ENCODE data around the gene RASD1. TPM values are rescaled to one million over a fixed set of nuclear protein-coding genes. Genes with fewer than 3 reads are reported as not detected.

The RASD1 gene
- total RNA-seq, 1 donor from 2014 or later = 0.31 TPM

DNA sequence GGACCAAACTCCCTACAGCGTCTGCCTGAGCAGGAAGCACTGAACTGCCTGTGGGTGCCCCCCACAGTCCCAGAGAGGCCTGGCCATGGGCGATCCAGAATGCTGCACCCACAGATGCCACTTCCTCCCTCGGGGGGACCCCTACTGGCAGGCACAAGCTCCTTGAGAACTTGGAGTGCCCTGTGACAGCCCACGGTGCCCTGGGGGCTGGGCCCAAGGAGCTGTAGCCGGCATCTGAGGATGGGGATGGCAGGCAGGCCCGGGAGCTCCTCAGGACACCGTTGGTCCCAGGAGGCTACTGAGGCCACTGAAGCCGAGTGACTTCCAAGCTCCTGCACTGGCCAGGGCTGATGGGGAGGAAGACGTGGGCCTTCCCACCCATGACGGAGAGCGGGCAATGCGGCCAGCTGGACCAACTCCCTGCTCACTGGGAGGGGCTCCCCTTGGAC is 15.1 kb upstream of the RASD1 start:
- H3K4me1 Mint-ChIP-seq (ENCODE audit: unreplicated experiment) = peaks cover 5% of the 10 kb centered on the region
- no peaks in the 10 kb centered on the region for H3K9me3 Mint-ChIP-seq (ENCODE audit: unreplicated experiment)
- TF ChIP-seq, protein P1, sequence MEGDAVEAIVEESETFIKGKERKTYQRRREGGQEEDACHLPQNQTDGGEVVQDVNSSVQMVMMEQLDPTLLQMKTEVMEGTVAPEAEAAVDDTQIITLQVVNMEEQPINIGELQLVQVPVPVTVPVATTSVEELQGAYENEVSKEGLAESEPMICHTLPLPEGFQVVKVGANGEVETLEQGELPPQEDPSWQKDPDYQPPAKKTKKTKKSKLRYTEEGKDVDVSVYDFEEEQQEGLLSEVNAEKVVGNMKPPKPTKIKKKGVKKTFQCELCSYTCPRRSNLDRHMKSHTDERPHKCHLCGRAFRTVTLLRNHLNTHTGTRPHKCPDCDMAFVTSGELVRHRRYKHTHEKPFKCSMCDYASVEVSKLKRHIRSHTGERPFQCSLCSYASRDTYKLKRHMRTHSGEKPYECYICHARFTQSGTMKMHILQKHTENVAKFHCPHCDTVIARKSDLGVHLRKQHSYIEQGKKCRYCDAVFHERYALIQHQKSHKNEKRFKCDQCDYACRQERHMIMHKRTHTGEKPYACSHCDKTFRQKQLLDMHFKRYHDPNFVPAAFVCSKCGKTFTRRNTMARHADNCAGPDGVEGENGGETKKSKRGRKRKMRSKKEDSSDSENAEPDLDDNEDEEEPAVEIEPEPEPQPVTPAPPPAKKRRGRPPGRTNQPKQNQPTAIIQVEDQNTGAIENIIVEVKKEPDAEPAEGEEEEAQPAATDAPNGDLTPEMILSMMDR (IDR thresholded peaks at IDR 0.05; ENCODE audit: unreplicated experiment) = no peak
- no peak overlapping the region for H3K4me3 Mint-ChIP-seq (ENCODE audit: unreplicated experiment)
- H3K27me3 Mint-ChIP-seq (ENCODE audit: unreplicated experiment) = peaks cover 10% of the 10 kb centered on the region
- no peak overlapping the region for H3K27ac Mint-ChIP-seq (ENCODE audit: unreplicated experiment)
- H3K36me3 Mint-ChIP-seq (ENCODE audit: low read depth, unreplicated experiment) = no peaks in the 10 kb centered on the region
- no peak for DNase-seq (ENCODE audit: low spot score)

- DNase-seq (ENCODE audit: low spot score) = no peak
- H3K27ac Mint-ChIP-seq (ENCODE audit: unreplicated experiment) = no peak overlapping the region
- TF ChIP-seq, protein P1 (IDR thresholded peaks at IDR 0.05; ENCODE audit: unreplicated experiment) = no peak
- H3K36me3 Mint-ChIP-seq (ENCODE audit: low read depth, unreplicated experiment) = no peaks in the 10 kb centered on the region
- H3K4me3 Mint-ChIP-seq (ENCODE audit: unreplicated experiment) = no peak overlapping the region
- peaks cover 8% of the 10 kb centered on the region for H3K27me3 Mint-ChIP-seq (ENCODE audit: unreplicated experiment)
- no peaks in the 10 kb centered on the region for H3K9me3 Mint-ChIP-seq (ENCODE audit: unreplicated experiment)
- H3K4me1 Mint-ChIP-seq (ENCODE audit: unreplicated experiment) = peaks cover 5% of the 10 kb centered on the region
These were observed 14.5 kb upstream of the RASD1 start for GRCh38 chr17:17510456-17511292.

DNA sequence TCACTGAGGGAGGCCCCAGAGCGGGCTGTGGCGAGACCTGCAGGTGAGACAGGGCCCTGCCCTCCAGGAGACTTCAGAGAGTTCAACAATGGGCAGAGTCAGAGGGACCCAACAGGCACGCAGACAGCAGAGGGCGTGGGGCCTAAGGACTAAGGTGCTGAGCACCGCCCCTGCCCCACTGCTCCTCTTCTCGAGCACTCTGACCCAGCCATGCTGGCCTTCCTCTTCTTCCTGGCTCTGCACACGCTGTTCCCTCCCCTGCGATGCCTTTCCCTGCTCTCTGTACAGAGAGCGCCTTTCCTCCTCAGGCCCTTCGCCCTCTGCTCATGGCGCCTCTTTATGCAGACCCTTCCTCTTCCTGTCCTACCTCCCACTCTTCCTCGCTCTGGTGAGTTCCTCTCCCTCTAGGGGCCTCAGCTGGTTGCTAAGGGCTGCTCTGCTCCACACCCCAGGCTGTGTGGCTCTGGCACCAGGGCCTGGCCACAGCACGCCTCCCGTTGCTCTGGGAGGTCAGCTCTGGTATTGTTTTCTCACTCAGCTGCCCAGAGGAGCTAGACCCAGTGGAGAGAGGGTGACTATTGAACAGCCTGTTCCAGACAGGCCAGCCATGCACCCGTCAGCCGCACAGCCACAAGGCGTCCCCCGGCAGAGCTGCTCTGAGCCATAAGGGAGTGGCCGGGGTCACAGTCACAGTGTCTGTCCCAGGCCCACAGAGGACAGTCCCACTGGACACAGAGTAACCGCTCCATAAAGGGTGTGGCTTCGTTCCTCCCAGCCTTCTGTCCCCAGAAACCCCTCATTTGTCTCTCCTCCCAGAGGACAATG is 13.6 kb upstream of the RASD1 start:
- peaks cover 11% of the 10 kb centered on the region for H3K27me3 Mint-ChIP-seq (ENCODE audit: unreplicated experiment)
- no peak for DNase-seq (ENCODE audit: low spot score)
- H3K36me3 Mint-ChIP-seq (ENCODE audit: low read depth, unreplicated experiment) = no peaks in the 10 kb centered on the region
- no peak overlapping the region for H3K4me3 Mint-ChIP-seq (ENCODE audit: unreplicated experiment)
- H3K27ac Mint-ChIP-seq (ENCODE audit: unreplicated experiment) = no peak overlapping the region
- no peaks in the 10 kb centered on the region for H3K9me3 Mint-ChIP-seq (ENCODE audit: unreplicated experiment)
- peaks cover 5% of the 10 kb centered on the region for H3K4me1 Mint-ChIP-seq (ENCODE audit: unreplicated experiment)
- TF ChIP-seq, protein P1 (IDR thresholded peaks at IDR 0.05; ENCODE audit: unreplicated experiment) = no peak

- peaks cover 12% of the 10 kb centered on the region for H3K27me3 Mint-ChIP-seq (ENCODE audit: unreplicated experiment)
- TF ChIP-seq, protein P1 (IDR thresholded peaks at IDR 0.05; ENCODE audit: unreplicated experiment) = no peak
- H3K36me3 Mint-ChIP-seq (ENCODE audit: low read depth, unreplicated experiment) = no peaks in the 10 kb centered on the region
- peaks cover 5% of the 10 kb centered on the region for H3K4me1 Mint-ChIP-seq (ENCODE audit: unreplicated experiment)
- no peak for DNase-seq (ENCODE audit: low spot score)
- H3K4me3 Mint-ChIP-seq (ENCODE audit: unreplicated experiment) = no peak overlapping the region
- peak overlapping the region; percentile 13 for H3K27ac Mint-ChIP-seq (ENCODE audit: unreplicated experiment)
- no peaks in the 10 kb centered on the region for H3K9me3 Mint-ChIP-seq (ENCODE audit: unreplicated experiment)
These were observed 12.7 kb upstream of the RASD1 start for GRCh38 chr17:17508646-17509591.
